Fibroblast of skin of right quadriceps (primary cell): Measurements from ENCODE around the gene CDCP1.
"Not testable (repeated sequence)": the region's sequence is repeated elsewhere in the genome, so short reads cannot be mapped to it uniquely, and the experiment has no call there.

Source experiments
- DNase-seq: peaks from one replicate; pipeline ENCODE4 v3.0.0-alpha.2; 2013

CDCP1 gene

DNA sequence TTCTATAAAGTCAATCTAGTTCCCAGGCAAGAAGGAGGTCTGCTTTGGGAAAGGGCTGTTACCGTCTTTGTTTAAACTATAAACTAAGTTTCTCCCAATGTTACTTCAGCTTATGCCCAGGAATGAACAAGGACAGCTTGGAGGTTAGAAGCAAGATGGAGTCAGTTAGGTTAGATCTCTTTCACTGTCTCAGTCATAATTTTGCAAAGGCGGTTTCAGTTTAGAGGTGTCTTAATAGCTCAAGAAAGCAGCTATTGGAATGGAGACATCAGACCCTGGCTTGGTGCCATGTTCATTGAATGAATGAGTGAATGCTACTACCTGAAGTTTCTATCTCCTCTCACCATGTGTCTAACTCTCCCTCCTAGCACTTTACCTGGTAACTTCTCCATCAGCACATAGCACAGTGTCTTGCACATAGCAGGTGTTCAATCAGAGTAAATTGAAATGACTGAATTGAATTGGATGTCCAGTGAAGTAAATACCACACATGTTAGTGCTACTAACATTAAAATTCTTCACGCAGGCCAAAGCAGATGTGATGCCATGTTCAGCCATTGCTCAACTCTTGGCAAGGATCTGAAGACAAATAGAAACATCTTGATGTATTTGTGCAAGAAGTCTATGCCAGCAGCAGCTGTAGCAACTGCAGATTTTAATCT, 91.9 kb downstream of the CDCP1 start:
- DNase-seq: peak; percentile 70

DNA sequence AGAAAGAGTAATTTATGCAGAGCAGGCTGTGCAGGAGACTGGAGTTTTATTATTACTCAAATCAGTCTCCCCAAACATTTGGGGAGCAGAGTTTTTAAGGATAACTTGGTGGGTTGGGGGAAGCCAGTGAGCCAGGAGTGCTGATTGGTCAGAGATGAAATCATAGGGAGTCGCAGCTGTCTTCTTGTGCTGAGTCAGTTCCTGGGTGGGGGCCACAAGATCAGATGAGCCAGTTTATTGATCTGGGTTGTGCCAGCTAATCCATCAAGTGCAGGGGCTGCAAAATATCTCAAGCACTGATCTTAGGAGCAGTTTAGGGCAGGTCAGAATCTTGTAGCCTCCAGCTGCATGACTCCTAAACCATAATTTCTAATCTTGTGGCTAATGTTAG, 92.4 kb downstream of the CDCP1 start:
- DNase-seq: not testable (repeated sequence)

DNA sequence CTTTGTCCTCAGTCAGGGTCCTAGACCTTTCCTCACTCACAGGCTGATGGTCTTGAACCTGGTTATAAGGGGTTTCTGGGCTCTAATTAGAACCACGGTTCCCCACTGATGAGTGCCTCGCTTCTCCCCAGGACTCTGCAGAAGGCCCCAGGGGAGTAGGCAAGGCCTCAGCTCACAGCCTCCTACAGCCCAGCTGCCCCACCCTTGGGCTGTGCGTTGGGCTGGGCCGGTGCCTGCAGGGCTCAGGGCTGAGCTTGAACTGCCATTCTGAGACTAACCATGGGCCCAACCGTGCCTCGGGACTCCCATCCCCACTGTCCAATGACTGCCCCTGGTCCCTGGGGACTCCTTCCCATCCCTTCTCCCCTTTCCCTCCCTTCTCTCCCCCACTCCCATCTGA, 94.5 kb downstream of the CDCP1 start:
- DNase-seq: no peak

DNA sequence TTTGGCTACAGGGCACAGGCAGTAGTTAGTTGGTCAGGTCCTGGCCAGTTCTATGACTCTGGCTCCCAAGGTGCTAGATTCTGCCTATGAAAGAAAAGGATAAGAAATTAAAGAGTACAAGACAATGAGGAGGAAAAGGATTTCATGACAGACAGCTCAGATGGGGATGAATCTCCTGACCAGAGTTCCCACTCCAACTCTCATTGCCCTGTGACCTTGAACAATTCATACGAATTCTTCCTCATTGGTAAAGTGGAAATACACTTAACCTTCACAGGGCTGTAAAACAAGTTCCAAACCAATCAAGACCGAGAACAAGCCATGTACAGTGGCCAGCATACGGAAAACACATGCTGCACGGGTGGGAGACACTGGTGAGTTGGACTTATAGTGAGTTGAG, 96.4 kb downstream of the CDCP1 start:
- DNase-seq: no peak

DNA sequence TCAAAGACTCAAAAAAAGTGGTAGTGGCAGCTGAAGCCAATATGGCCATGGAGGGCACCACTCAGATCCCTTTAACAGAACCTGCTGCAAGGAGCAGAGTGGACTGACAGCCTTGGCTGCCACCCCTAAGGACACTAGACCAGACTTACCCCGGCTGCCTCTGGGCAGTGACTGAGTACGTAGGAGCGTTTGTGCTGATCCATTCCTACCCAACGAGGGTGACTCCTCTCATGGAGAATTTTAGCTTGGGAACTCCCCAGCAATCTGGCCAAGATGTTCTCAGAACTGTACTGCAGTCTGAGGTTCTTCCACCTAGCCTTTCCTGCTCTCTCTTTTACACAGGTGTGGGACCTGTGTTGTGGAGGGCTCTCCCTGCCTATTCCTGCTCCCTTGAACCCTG, 97.9 kb downstream of the CDCP1 start:
- no peak for DNase-seq

DNA sequence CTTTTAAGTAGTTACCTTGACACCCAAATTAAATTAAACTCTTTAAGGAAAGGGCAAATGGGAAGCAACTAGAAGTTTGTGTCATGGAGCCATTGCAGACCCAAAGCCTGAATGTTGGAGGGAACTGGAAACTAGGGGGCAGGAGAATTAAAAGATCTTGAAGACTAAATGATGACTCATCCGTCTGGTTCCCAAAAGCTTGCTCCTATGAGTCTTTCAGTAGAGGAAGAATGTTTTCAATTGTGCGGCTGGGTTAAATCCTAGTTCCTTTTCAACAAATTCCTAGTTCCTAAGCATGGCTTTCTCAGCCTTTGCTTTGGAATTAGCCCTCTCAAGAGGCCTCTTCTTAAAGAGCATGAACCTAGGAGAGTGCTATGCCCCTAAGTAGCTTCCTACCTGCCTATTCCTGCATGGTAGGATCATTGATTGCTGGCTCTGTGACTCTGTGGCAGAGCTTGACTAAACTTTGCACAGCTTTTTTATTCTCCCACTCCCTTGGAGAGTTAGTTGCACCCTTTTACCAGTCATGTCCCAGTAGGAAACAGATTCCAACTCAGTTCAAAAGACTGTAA, 102.4 kb downstream of the CDCP1 start:
- peak; percentile 93 for DNase-seq

DNA sequence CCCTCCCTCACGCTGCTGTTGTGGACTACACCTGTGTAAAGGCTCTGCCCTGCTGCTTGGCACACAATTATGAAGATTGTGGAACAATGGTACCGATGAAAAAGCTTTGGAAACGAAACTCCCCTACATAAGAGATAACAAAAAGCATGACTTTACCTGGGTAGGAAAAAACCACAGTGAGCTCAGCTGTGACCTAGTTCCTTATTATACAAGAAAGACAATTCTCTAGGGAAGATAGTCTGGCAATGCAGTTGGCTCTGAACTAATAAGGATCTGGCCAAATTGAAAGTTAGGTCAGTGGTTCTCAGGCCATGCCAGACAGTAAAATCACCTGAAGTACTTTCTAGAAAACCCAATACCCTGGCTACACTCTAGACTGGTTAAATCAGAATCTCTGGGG, 104.0 kb downstream of the CDCP1 start:
- no peak for DNase-seq

DNA sequence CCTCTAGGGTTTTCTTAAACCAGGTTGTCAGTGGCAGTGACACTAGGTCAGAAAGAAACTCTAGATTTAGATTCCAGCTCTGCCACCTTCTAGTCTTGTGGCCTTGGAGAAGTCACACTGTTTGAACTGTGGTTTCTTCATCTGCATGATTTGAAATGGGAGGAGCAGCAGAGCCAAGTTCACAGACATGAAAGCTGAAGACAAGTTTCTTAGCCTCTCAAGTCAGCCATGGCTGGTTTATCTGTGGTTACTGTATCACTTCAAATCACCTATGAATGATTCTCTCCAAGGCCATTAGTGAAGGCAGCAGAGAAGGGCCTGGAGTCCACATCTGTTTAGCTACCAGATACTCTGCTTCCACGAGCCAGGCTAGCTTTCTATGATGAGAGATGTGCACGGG, 104.5 kb downstream of the CDCP1 start:
- no peak for DNase-seq

DNA sequence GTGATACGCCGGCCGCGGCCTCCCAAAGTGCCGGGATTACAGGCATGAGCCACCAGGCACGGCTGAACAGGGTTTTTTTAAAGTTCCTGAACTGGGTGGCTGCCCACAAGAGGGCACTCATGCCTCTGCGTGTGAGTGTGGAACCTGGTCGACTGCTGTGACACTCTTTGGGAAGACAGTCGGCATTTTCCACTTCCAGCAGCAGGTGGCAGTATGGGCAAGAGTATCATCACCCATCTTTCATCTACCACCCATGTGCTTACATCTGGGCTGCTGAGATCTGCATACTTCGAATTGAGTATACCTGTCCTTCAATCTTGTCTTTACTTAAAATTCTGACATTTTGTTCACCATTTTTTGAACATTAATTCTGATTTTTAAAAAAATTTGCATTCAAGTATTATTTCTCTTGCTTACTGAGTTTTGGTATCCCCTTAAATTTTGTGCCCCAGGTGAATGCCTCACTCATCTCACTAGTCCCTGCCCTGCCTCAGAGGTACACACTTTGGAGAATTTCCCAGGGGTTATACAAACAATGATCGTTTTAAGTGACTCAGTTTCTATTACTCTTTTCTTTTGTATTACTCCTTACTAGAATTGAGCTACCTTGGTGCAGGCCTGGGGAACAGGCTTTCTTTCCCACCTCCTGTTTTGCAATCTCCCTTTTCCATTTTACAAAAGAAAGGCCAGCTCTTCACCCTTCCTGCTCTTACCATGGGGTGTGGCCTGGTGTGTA, 108.3 kb downstream of the CDCP1 start:
- peak; percentile 93 for DNase-seq

DNA sequence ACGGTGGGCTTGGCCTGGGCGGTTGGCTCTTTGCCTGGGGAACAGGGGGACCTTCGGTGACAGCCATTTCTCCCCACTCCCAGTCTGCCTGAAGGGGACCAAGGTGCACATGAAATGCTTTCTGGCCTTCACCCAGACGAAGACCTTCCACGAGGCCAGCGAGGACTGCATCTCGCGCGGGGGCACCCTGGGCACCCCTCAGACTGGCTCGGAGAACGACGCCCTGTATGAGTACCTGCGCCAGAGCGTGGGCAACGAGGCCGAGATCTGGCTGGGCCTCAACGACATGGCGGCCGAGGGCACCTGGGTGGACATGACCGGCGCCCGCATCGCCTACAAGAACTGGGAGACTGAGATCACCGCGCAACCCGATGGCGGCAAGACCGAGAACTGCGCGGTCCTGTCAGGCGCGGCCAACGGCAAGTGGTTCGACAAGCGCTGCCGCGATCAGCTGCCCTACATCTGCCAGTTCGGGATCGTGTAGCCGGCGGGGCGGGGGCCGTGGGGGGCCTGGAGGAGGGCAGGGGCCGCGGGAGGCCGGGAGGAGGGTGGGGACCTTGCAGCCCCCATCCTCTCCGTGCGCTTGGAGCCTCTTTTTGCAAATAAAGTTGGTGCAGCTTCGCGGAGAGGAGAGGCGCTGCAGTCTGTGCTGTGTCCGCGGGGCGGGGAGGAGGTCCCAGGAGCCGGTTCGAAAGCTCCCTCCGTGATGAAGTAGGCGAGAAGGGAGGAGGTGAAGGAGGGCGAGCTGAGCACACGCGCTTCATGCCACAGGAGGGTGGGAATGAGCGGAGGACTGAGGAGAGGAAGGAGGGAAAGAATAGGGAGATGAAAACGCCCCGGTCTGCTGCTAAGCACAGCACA, 110.5 kb downstream of the CDCP1 start:
- peak; percentile 42 for DNase-seq

DNA sequence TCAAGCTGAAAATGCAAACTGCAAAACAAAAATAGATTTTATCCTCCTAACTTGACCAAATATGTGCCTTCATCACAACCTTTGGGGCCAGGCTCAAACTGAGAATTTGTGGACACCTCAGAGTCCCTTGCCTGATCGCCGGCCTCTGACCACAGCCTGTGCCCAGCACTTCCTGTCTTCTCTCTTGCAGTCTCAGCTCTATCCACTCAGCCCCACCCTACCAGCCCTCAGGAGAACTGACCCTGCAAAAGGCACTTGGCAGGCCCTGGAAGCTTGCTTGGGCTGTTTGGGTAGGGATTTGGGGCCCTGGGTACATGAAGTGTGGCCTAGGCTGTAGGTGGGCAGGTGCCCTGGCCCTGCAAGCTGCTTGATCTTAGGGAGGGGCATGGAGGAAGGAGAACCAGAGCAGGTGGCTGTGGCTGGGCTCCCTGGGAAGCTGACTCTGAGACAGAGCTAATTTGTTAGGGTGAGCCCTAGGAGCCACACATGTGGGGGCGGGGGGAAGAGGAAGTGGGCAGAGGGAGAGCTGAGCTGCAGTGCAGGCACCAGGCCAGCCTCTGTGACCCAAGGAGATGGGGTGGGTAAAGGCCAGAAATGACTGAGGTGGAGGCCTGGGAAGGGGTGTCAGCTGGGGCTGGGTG, 111.4 kb downstream of the CDCP1 start:
- no peak for DNase-seq

DNA sequence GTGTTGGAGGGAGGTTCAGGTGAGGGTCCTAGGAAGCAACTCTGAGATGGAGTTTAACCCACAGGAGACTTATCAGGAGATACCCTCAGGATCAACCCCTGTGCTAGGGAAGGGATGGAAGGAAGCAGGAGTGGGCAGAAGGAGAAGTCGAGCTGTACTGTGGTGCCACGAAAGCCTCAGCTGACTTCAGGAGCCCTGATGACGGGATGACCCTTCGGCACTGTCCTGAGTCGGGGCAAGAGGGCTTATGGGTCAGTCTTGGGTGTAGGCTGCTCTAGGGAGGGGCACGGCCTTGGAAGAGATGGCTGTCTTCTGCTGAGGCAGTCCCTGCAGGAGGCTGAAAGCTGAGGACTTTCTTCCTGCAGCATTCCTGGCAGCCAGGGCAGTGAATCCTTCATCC, 112.4 kb downstream of the CDCP1 start:
- no peak for DNase-seq
